H9 (cell line): ENCODE data around the gene OXCT1. TPM values are rescaled to one million over a fixed set of nuclear protein-coding genes. Genes with fewer than 3 reads are reported as not detected.

Source experiments
- DNase-seq: peaks from one replicate; pipeline ENCODE4 v3.0.0-alpha.2; 2017
- H2AFZ ChIP-seq: one replicate; pipeline ENCODE4 v1.6.1; 2013; ENCODE audit warnings: mild to moderate bottlenecking, low read length, control low read depth, moderate library complexity
- H2AK5ac ChIP-seq: 2 replicates; pipeline ENCODE4 v1.6.1; 2013; ENCODE audit warnings: low read length, control low read depth, mixed read lengths; ENCODE audit not compliant: insufficient read length
- H2BK120ac ChIP-seq: one replicate; pipeline ENCODE4 v1.6.1; 2013; ENCODE audit warnings: low read depth, mild to moderate bottlenecking, low read length, control low read depth, inconsistent platforms; ENCODE audit not compliant: poor library complexity, severe bottlenecking
- H2BK12ac ChIP-seq: 2 replicates; pipeline ENCODE4 v1.6.1; 2013; ENCODE audit warnings: low read length, control low read depth, mixed read lengths, low read depth; ENCODE audit not compliant: insufficient read length
- H2BK15ac ChIP-seq: 2 replicates; pipeline ENCODE4 v1.6.1; 2013; ENCODE audit warnings: low read depth, low read length, control low read depth
- H2BK20ac ChIP-seq: one replicate; pipeline ENCODE4 v1.6.1; 2013; ENCODE audit warnings: low read depth, mild to moderate bottlenecking, low read length, control low read depth, inconsistent platforms; ENCODE audit not compliant: poor library complexity, severe bottlenecking
- H2BK5ac ChIP-seq: 2 replicates; pipeline ENCODE4 v1.6.1; 2013; ENCODE audit warnings: low read length, control low read depth, mixed read lengths; ENCODE audit not compliant: insufficient read length
- H3K14ac ChIP-seq: 2 replicates; pipeline ENCODE4 v1.6.1; 2013; ENCODE audit warnings: low read length, control low read depth; ENCODE audit not compliant: insufficient read depth
- H3K18ac ChIP-seq: 2 replicates; pipeline ENCODE4 v1.6.1; 2013; ENCODE audit warnings: low read depth, mild to moderate bottlenecking, mixed read lengths, low read length, control low read depth; ENCODE audit not compliant: insufficient read length
- H3K23ac ChIP-seq: 2 replicates; pipeline ENCODE4 v1.6.1; 2013; ENCODE audit warnings: low read length, control low read depth, mixed read lengths, low read depth; ENCODE audit not compliant: insufficient read length
- H3K23me2 ChIP-seq: 2 replicates; pipeline ENCODE4 v1.6.1; 2013; ENCODE audit warnings: low read depth, mild to moderate bottlenecking, mixed read lengths, low read length, control low read depth; ENCODE audit not compliant: insufficient read length, poor library complexity, severe bottlenecking
- H3K27ac ChIP-seq: 2 replicates; pipeline ENCODE4 v1.5.1; 2013; ENCODE audit warnings: low read length, control low read depth, mixed read lengths, low read depth; ENCODE audit not compliant: insufficient read length
- H3K27me3 ChIP-seq: 2 replicates; pipeline ENCODE4 v1.6.1; 2013; ENCODE audit warnings: low read length, control low read depth, inconsistent platforms; ENCODE audit not compliant: insufficient read depth
- H3K4ac ChIP-seq: 2 replicates; pipeline ENCODE4 v1.6.1; 2013; ENCODE audit warnings: low read depth, mild to moderate bottlenecking, control low read depth, inconsistent platforms, low read length, moderate library complexity
- H3K4me1 ChIP-seq: 2 replicates; pipeline ENCODE4 v1.6.1; 2013; ENCODE audit warnings: low read length, control low read depth, inconsistent platforms; ENCODE audit not compliant: insufficient read depth
- H3K4me2 ChIP-seq: 2 replicates; pipeline ENCODE4 v1.6.1; 2013; ENCODE audit warnings: low read length, control low read depth, mixed read lengths; ENCODE audit not compliant: insufficient read length, insufficient read depth
- H3K56ac ChIP-seq: 2 replicates; pipeline ENCODE4 v1.6.1; 2013; ENCODE audit warnings: low read depth, mild to moderate bottlenecking, mixed read lengths, low read length, control low read depth; ENCODE audit not compliant: insufficient read length
- H3K79me1 ChIP-seq: 2 replicates; pipeline ENCODE4 v1.6.1; 2013; ENCODE audit warnings: low read depth, mild to moderate bottlenecking, moderate library complexity, low read length, control low read depth, inconsistent platforms; ENCODE audit not compliant: insufficient read depth, poor library complexity, severe bottlenecking
- H3K79me2 ChIP-seq: 2 replicates; pipeline ENCODE4 v1.6.1; 2013; ENCODE audit warnings: low read length, control low read depth, inconsistent platforms; ENCODE audit not compliant: insufficient read depth
- H3K9ac ChIP-seq: 2 replicates; pipeline ENCODE4 v1.6.1; 2013; ENCODE audit warnings: low read length, control low read depth, mixed read lengths; ENCODE audit not compliant: insufficient read length; ENCODE audit errors: extremely low read depth
- H3K9me3 ChIP-seq: one replicate; pipeline ENCODE4 v1.6.1; 2013; ENCODE audit warnings: low read depth, low read length, inconsistent platforms; ENCODE audit not compliant: control insufficient read depth
- H3T11ph ChIP-seq: one replicate; pipeline ENCODE4 v1.6.1; 2013; ENCODE audit warnings: mild to moderate bottlenecking, low read length, control low read depth, inconsistent platforms
- H4K20me1 ChIP-seq: one replicate; pipeline ENCODE4 v1.6.1; 2013; ENCODE audit not compliant: control insufficient read depth, insufficient read length, insufficient read depth
- H4K5ac ChIP-seq: 2 replicates; pipeline ENCODE4 v1.6.1; 2013; ENCODE audit warnings: low read depth, mild to moderate bottlenecking, mixed read lengths, low read length, control low read depth; ENCODE audit not compliant: insufficient read length
- H4K8ac ChIP-seq: replicated peaks from 2 replicates; pipeline ENCODE4 v1.6.1; 2013; ENCODE audit warnings: low read length, control low read depth, mixed read lengths, low read depth; ENCODE audit not compliant: insufficient read length
- H4K91ac ChIP-seq: 2 replicates; pipeline ENCODE4 v1.6.1; 2013; ENCODE audit warnings: low read depth, mild to moderate bottlenecking, moderate library complexity, mixed read lengths, low read length, control low read depth; ENCODE audit not compliant: insufficient read length
- H3K27ac Mint-ChIP-seq, 3 experiments: 2 replicates in 2 of 3; 3 replicates in 1 of 3; pipeline ENCODE4 v1.8.0; 2020 to 2021; ENCODE audit warnings: mixed read lengths in 3 of 3, mild to moderate bottlenecking in 1 of 3, moderate library complexity in 1 of 3
- H3K27me3 Mint-ChIP-seq: 2 replicates; pipeline ENCODE4 v1.8.0; 2021; ENCODE audit warnings: low read depth, mild to moderate bottlenecking, moderate library complexity, mixed read lengths
- H3K36me3 Mint-ChIP-seq, 3 experiments: 2 replicates in 2 of 3; 3 replicates in 1 of 3; pipeline ENCODE4 v1.8.0; 2020 to 2021; ENCODE audit warnings: low read depth in 3 of 3, mixed read lengths in 3 of 3; ENCODE audit not compliant: insufficient read depth in 1 of 3
- H3K4me1 Mint-ChIP-seq, 2 experiments: 2 replicates each; pipeline ENCODE4 v1.8.0; 2020; ENCODE audit warnings: mixed read lengths in 2 of 2
- H3K4me3 Mint-ChIP-seq, 2 experiments: 2 replicates in 1 of 2; 3 replicates in 1 of 2; pipeline ENCODE4 v1.8.0; 2020 to 2021; ENCODE audit warnings: mild to moderate bottlenecking in 2 of 2, mixed read lengths in 2 of 2, moderate library complexity in 1 of 2
- H3K9me3 Mint-ChIP-seq, 2 experiments: 2 replicates in 1 of 2; 3 replicates in 1 of 2; pipeline ENCODE4 v1.8.0; 2020; ENCODE audit warnings: mild to moderate bottlenecking in 2 of 2, mixed read lengths in 2 of 2, moderate library complexity in 1 of 2
- WGBS: extraction: QIAGEN DNeasy Blood & Tissue Kit; methylation state at CpG from one replicate; pipeline ENCODE4 v1.1.7; 2013; ENCODE audit warnings: missing lambda C conversion rate, low lambda C conversion rate, mixed read lengths; ENCODE audit not compliant: insufficient read length; ENCODE audit errors: extremely low coverage; 5-methylcytosine and 5-hydroxymethylcytosine counted together
- total RNA-seq: library from RNA; stranded (reverse); gene quantifications from 2 replicates; pipeline ENCODE4 v1.2.1, GENCODE V29; 2021
- TF ChIP-seq, protein P1 (sequence below): fragments of 200-600 bp; sonication (generic); conservative IDR thresholded peaks from 3 replicates; pipeline ENCODE4 v1.8.0; 2021; ENCODE audit warnings: antibody characterized with exemption, mild to moderate bottlenecking

OXCT1 gene
- total RNA-seq, 1 experiment from 2014 or later = 25.6 TPM

DNA sequence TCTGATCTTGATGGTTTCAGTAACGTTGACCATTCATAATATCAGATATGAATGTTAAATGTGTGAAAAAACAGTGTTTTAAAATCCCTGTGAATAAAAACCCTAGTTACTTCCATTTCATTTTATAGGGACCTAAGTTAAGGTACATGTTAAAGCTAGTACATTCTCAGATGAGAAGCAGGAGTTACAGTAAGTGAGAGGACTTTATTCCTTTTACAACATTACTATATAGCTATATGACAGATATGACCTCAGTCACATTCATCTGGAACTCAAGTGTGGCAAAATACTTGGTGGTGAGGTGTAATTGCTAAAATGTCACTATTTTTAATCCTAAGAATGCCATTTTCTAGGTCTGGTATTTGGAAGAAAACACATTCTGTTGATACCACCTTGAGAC, 96.4 kb downstream of the OXCT1 start:
- TF ChIP-seq, protein P1, sequence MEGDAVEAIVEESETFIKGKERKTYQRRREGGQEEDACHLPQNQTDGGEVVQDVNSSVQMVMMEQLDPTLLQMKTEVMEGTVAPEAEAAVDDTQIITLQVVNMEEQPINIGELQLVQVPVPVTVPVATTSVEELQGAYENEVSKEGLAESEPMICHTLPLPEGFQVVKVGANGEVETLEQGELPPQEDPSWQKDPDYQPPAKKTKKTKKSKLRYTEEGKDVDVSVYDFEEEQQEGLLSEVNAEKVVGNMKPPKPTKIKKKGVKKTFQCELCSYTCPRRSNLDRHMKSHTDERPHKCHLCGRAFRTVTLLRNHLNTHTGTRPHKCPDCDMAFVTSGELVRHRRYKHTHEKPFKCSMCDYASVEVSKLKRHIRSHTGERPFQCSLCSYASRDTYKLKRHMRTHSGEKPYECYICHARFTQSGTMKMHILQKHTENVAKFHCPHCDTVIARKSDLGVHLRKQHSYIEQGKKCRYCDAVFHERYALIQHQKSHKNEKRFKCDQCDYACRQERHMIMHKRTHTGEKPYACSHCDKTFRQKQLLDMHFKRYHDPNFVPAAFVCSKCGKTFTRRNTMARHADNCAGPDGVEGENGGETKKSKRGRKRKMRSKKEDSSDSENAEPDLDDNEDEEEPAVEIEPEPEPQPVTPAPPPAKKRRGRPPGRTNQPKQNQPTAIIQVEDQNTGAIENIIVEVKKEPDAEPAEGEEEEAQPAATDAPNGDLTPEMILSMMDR = no peak
- Histone ChIP-seq H3K79me1 (no peaks in the 10 kb centered on the region), H3T11ph (no peak overlapping the region), H3K4me1 (no peaks in the 10 kb centered on the region), H2AFZ (no peak overlapping the region), H3K27ac (no peak overlapping the region), H3K18ac (no peak overlapping the region), H4K8ac (no peak overlapping the region), H2BK12ac (no peak overlapping the region), H2BK20ac (no peak overlapping the region), H3K9me3 (no peaks in the 10 kb centered on the region), H3K27me3 (no peaks in the 10 kb centered on the region), H2BK120ac (no peak overlapping the region), H3K4ac (no peak overlapping the region), H2BK5ac (no peak overlapping the region), H3K79me2 (no peaks in the 10 kb centered on the region), H2BK15ac (no peak overlapping the region), H3K14ac (no peak overlapping the region), H3K56ac (no peak overlapping the region), H3K23me2 (no peaks in the 10 kb centered on the region), H4K5ac (no peak overlapping the region), H3K4me2 (no peak overlapping the region), H4K20me1 (no peaks in the 10 kb centered on the region), H3K23ac (no peak overlapping the region), H3K9ac (no peak overlapping the region), H2AK5ac (no peak overlapping the region), H4K91ac (no peak overlapping the region)
- Mint-ChIP-seq H3K9me3 (no peaks in the 10 kb centered on the region), H3K4me1 (peaks cover 6 to 10% of the 10 kb centered on the region in 2 experiments; a peak in 3 of 4 replicates), H3K27ac (no peak overlapping the region), H3K36me3 (no peaks in the 10 kb centered on the region), H3K27me3 (no peaks in the 10 kb centered on the region), H3K4me3 (no peak overlapping the region)
- WGBS = no CpG with 5 or more reads among the region's 1 CpG
- no peak for DNase-seq
